ENCODE data around the gene TMEM225.

Gene TMEM225

GRCh38 chr11:123859731-123860130, 25.7 kb downstream of the TMEM225 start:
- Histone ChIP-seq H3K4me1 (ENCODE audit: insufficient read depth, low read length, severe bottlenecking) (no peaks in the 10 kb centered on the region), H3K4me3 (ENCODE audit: low read depth, low read length, poor library complexity, severe bottlenecking) (no peak overlapping the region), H3K4me2 (ENCODE audit: low read length) (no peak overlapping the region), H2AFZ (ENCODE audit: low read length) (no peak overlapping the region), H3F3A (ENCODE audit: insufficient read depth, low read length) (no peaks in the 10 kb centered on the region), H3K79me2 (ENCODE audit: insufficient read depth, low read length) (no peaks in the 10 kb centered on the region), H3K27ac (ENCODE audit: low read depth, low read length, poor library complexity, severe bottlenecking) (no peak overlapping the region), H3K27me3 (ENCODE audit: insufficient read depth, low read length) (no peaks in the 10 kb centered on the region), H3K36me3 (ENCODE audit: insufficient read depth, low read length) (no peaks in the 10 kb centered on the region), H3K9me2 (ENCODE audit: low read depth, low read length) (no peaks in the 10 kb centered on the region), H3K9me3 (ENCODE audit: low read length) (no peaks in the 10 kb centered on the region), H3K9ac (ENCODE audit: low read length) (no peak overlapping the region), H4K20me1 (ENCODE audit: insufficient read depth, low read length) (no peaks in the 10 kb centered on the region)
- no peak for TF ChIP-seq EZH2 (IDR thresholded peaks at IDR 0.05; ENCODE audit: borderline replicate concordance, low read length)
- TF ChIP-seq CTCF (IDR thresholded peaks at IDR 0.05; ENCODE audit: low read length), result no peak

- Histone ChIP-seq H2AFZ (ENCODE audit: low read length) (no peak overlapping the region), H3K9me3 (ENCODE audit: low read length) (no peaks in the 10 kb centered on the region), H4K20me1 (ENCODE audit: insufficient read depth, low read length) (no peaks in the 10 kb centered on the region), H3F3A (ENCODE audit: insufficient read depth, low read length) (no peaks in the 10 kb centered on the region), H3K9me2 (ENCODE audit: low read depth, low read length) (no peaks in the 10 kb centered on the region), H3K27me3 (ENCODE audit: insufficient read depth, low read length) (no peaks in the 10 kb centered on the region), H3K36me3 (ENCODE audit: insufficient read depth, low read length) (no peaks in the 10 kb centered on the region), H3K4me3 (ENCODE audit: low read depth, low read length, poor library complexity, severe bottlenecking) (no peak overlapping the region), H3K4me1 (ENCODE audit: insufficient read depth, low read length, severe bottlenecking) (no peaks in the 10 kb centered on the region), H3K27ac (ENCODE audit: low read depth, low read length, poor library complexity, severe bottlenecking) (no peak overlapping the region), H3K79me2 (ENCODE audit: insufficient read depth, low read length) (no peaks in the 10 kb centered on the region), H3K4me2 (ENCODE audit: low read length) (no peak overlapping the region), H3K9ac (ENCODE audit: low read length) (no peak overlapping the region)
- TF ChIP-seq CTCF (IDR thresholded peaks at IDR 0.05; ENCODE audit: low read length) (no peak), EZH2 (IDR thresholded peaks at IDR 0.05; ENCODE audit: borderline replicate concordance, low read length) (no peak)
Observed at GRCh38 chr11:123856444-123856843, 29.0 kb downstream of the TMEM225 start.

- Histone ChIP-seq H3K79me2 (ENCODE audit: insufficient read depth, low read length) (no peaks in the 10 kb centered on the region), H3K36me3 (ENCODE audit: insufficient read depth, low read length) (no peaks in the 10 kb centered on the region), H3K9me2 (ENCODE audit: low read depth, low read length) (no peaks in the 10 kb centered on the region), H3K27ac (ENCODE audit: low read depth, low read length, poor library complexity, severe bottlenecking) (no peak overlapping the region), H4K20me1 (ENCODE audit: insufficient read depth, low read length) (no peaks in the 10 kb centered on the region), H3F3A (ENCODE audit: insufficient read depth, low read length) (no peaks in the 10 kb centered on the region), H2AFZ (ENCODE audit: low read length) (no peak overlapping the region), H3K4me3 (ENCODE audit: low read depth, low read length, poor library complexity, severe bottlenecking) (no peak overlapping the region), H3K9ac (ENCODE audit: low read length) (no peak overlapping the region), H3K9me3 (ENCODE audit: low read length) (no peaks in the 10 kb centered on the region), H3K27me3 (ENCODE audit: insufficient read depth, low read length) (no peaks in the 10 kb centered on the region), H3K4me1 (ENCODE audit: insufficient read depth, low read length, severe bottlenecking) (no peaks in the 10 kb centered on the region), H3K4me2 (ENCODE audit: low read length) (no peak overlapping the region)
- TF ChIP-seq EZH2 (IDR thresholded peaks at IDR 0.05; ENCODE audit: borderline replicate concordance, low read length) (no peak), CTCF (IDR thresholded peaks at IDR 0.05; ENCODE audit: low read length) (no peak)
Observed at GRCh38 chr11:123853038-123853437, 32.4 kb downstream of the TMEM225 start.
